ENCODE measurements around the gene TRIM71. TPM values are rescaled to one million over a fixed set of nuclear protein-coding genes. Genes with fewer than 3 reads are reported as not detected.

The TRIM71 gene
- total RNA-seq, 5 donors from 2014 or later (not counting 1 experiment from before 2014, with no cell fraction given), result 0.05 to 0.32 (median 0.29) TPM; not detected in 1

GRCh38 chr3:32871273-32871672, 53.5 kb downstream of the TRIM71 start:
- Mint-ChIP-seq H3K36me3 (no peaks in the 10 kb centered on the region), H3K4me3 (no peak overlapping the region), H3K4me1 (no peaks in the 10 kb centered on the region), H3K9me3 (no peaks in the 10 kb centered on the region), H3K27ac (no peak overlapping the region), H3K27me3 (peaks cover 0 to 3% of the 10 kb centered on the region in 2 donors)
- ChIA-PET CTCF (no interaction called here), POLR2A (interaction anchor here in 1 of 2 donors (0.7 kb wide), 1 partner anchor 64 kb away, joined by 5 read pairs; no protein-coding TSS in a partner anchor)
- WGBS (ENCODE audit: insufficient coverage), result 92% methylated on average over 5 of the region's 7 CpGs
- no peak for ATAC-seq (replicated peaks in 1 of 4)
- no peak for DNase-seq
- no peak overlapping the region for H3K4me3 ChIP-seq (ENCODE audit: control insufficient read depth in 1 of 2, extremely low read depth in 1 of 2, low read length in 1 of 2)
- H3K36me3 ChIP-seq (ENCODE audit: control insufficient read depth in 2 of 2, extremely low read depth in 1 of 2, insufficient read depth in 1 of 2, low read length in 1 of 2), result no peaks in the 10 kb centered on the region
- H3K27me3 ChIP-seq (replicated peaks in 1 of 2; ENCODE audit: control insufficient read depth in 2 of 2, extremely low read depth in 1 of 2, insufficient read depth in 2 of 2, low read length in 1 of 2), result peaks cover 0 to 4% of the 10 kb centered on the region in 2 experiments
- H3K9me3 ChIP-seq, result no peaks in the 10 kb centered on the region
- no peak overlapping the region for H3K27ac ChIP-seq (ENCODE audit: low read length)
- H3K4me1 ChIP-seq (ENCODE audit: control insufficient read depth in 1 of 2, extremely low read depth in 1 of 2, insufficient read depth in 2 of 2, low read length in 2 of 2), result no peaks in the 10 kb centered on the region

GRCh38 chr3:32872487-32873382, 54.9 kb downstream of the TRIM71 start:
- Mint-ChIP-seq H3K36me3 (no peaks in the 10 kb centered on the region), H3K4me3 (no peak overlapping the region), H3K27ac (no peak overlapping the region), H3K4me1 (no peaks in the 10 kb centered on the region), H3K9me3 (no peaks in the 10 kb centered on the region), H3K27me3 (peaks cover 0 to 8% of the 10 kb centered on the region in 2 donors)
- ATAC-seq (replicated peaks in 1 of 4), result no peak
- no peaks in the 10 kb centered on the region for H3K9me3 ChIP-seq
- H3K4me3 ChIP-seq (ENCODE audit: control insufficient read depth in 1 of 2, extremely low read depth in 1 of 2, low read length in 1 of 2), result no peak overlapping the region
- H3K27me3 ChIP-seq (replicated peaks in 1 of 2; ENCODE audit: control insufficient read depth in 2 of 2, extremely low read depth in 1 of 2, insufficient read depth in 2 of 2, low read length in 1 of 2), result peaks cover 0 to 2% of the 10 kb centered on the region in 2 experiments
- no peaks in the 10 kb centered on the region for H3K4me1 ChIP-seq (ENCODE audit: control insufficient read depth in 1 of 2, extremely low read depth in 1 of 2, insufficient read depth in 2 of 2, low read length in 2 of 2)
- WGBS (ENCODE audit: insufficient coverage), result no CpG with 5 or more reads among the region's 6 CpGs
- ChIA-PET POLR2A (interaction anchor here in 1 of 2 donors (0.7 kb wide), 1 partner anchor 8 kb away, joined by 3 read pairs; no protein-coding TSS in a partner anchor), CTCF (interaction anchor here in 1 of 2 donors (0.5 to 0.6 kb wide), 2 partner anchors 201 to 598 kb away, joined by 3 to 4 read pairs; no protein-coding TSS in a partner anchor)
- no peaks in the 10 kb centered on the region for H3K36me3 ChIP-seq (ENCODE audit: control insufficient read depth in 2 of 2, extremely low read depth in 1 of 2, insufficient read depth in 1 of 2, low read length in 1 of 2)
- no peak for DNase-seq
- H3K27ac ChIP-seq (ENCODE audit: low read length), result no peak overlapping the region

- no peak overlapping the region for H3K27ac Mint-ChIP-seq
- CTCF ChIA-PET, result no interaction called here
- POLR2A ChIA-PET, result no interaction called here
Measured at GRCh38 chr3:32873531-32874130, 55.8 kb downstream of the TRIM71 start.

GRCh38 chr3:32876920-32877319, 59.1 kb downstream of the TRIM71 start:
- Histone ChIP-seq H3K4me3 (ENCODE audit: control insufficient read depth in 1 of 2, extremely low read depth in 1 of 2, low read length in 1 of 2) (no peak overlapping the region), H3K27ac (ENCODE audit: low read length) (no peak overlapping the region), H3K4me1 (ENCODE audit: control insufficient read depth in 1 of 2, extremely low read depth in 1 of 2, insufficient read depth in 2 of 2, low read length in 2 of 2) (no peaks in the 10 kb centered on the region), H3K9me3 (no peaks in the 10 kb centered on the region), H3K27me3 (replicated peaks in 1 of 2; ENCODE audit: control insufficient read depth in 2 of 2, extremely low read depth in 1 of 2, insufficient read depth in 2 of 2, low read length in 1 of 2) (peaks cover 0 to 2% of the 10 kb centered on the region in 2 experiments), H3K36me3 (ENCODE audit: control insufficient read depth in 2 of 2, extremely low read depth in 1 of 2, insufficient read depth in 1 of 2, low read length in 1 of 2) (no peaks in the 10 kb centered on the region)
- WGBS (ENCODE audit: insufficient coverage), result 81% methylated on average over 3 of the region's 5 CpGs
- Mint-ChIP-seq H3K9me3 (no peaks in the 10 kb centered on the region), H3K27ac (no peak overlapping the region), H3K27me3 (peaks cover 0 to 11% of the 10 kb centered on the region in 2 donors), H3K4me1 (no peaks in the 10 kb centered on the region), H3K4me3 (no peak overlapping the region), H3K36me3 (no peaks in the 10 kb centered on the region)
- no peak for ATAC-seq (replicated peaks in 1 of 4)
- ChIA-PET POLR2A (no interaction called here), CTCF (no interaction called here)
- no peak for DNase-seq

More at GRCh38 chr3:32873531-32874130, 55.8 kb downstream of the TRIM71 start:
- H3K4me3 Mint-ChIP-seq, result no peak overlapping the region
- Histone ChIP-seq H3K27me3 (replicated peaks in 1 of 2; ENCODE audit: control insufficient read depth in 2 of 2, extremely low read depth in 1 of 2, insufficient read depth in 2 of 2, low read length in 1 of 2) (peaks cover 0 to 2% of the 10 kb centered on the region in 2 experiments), H3K4me1 (ENCODE audit: control insufficient read depth in 1 of 2, extremely low read depth in 1 of 2, insufficient read depth in 2 of 2, low read length in 2 of 2) (no peaks in the 10 kb centered on the region), H3K27ac (ENCODE audit: low read length) (no peak overlapping the region), H3K9me3 (no peaks in the 10 kb centered on the region), H3K4me3 (ENCODE audit: control insufficient read depth in 1 of 2, extremely low read depth in 1 of 2, low read length in 1 of 2) (no peak overlapping the region), H3K36me3 (ENCODE audit: control insufficient read depth in 2 of 2, extremely low read depth in 1 of 2, insufficient read depth in 1 of 2, low read length in 1 of 2) (no peaks in the 10 kb centered on the region)
- ATAC-seq (replicated peaks in 1 of 4) (no peak), DNase-seq (no peak)
- H3K36me3 Mint-ChIP-seq, result no peaks in the 10 kb centered on the region
- H3K9me3 Mint-ChIP-seq, result no peaks in the 10 kb centered on the region
- WGBS (ENCODE audit: insufficient coverage), result 68% methylated on average over 8 of the region's 12 CpGs
- peaks cover 0 to 10% of the 10 kb centered on the region in 2 donors for H3K27me3 Mint-ChIP-seq
- H3K4me1 Mint-ChIP-seq, result no peaks in the 10 kb centered on the region

- no peaks in the 10 kb centered on the region for H3K9me3 ChIP-seq
- no peak overlapping the region for H3K27ac ChIP-seq (ENCODE audit: low read length)
- DNase-seq (no peak), ATAC-seq (replicated peaks in 1 of 4) (no peak)
- Mint-ChIP-seq H3K27me3 (peaks cover 0 to 8% of the 10 kb centered on the region in 2 donors), H3K4me3 (no peak overlapping the region), H3K36me3 (no peaks in the 10 kb centered on the region), H3K9me3 (no peaks in the 10 kb centered on the region), H3K27ac (no peak overlapping the region), H3K4me1 (peaks cover 2 to 3% (median 2%) of the 10 kb centered on the region in 3 donors)
- WGBS (ENCODE audit: insufficient coverage), result 100% methylated on average over 1 of the region's 2 CpGs
- CTCF ChIA-PET, result no interaction called here
- POLR2A ChIA-PET, result interaction anchor here in 1 of 2 donors (0.6 kb wide), 1 partner anchor 404 kb away, joined by 3 read pairs; no protein-coding TSS in a partner anchor
- H3K4me1 ChIP-seq (ENCODE audit: control insufficient read depth in 1 of 2, extremely low read depth in 1 of 2, insufficient read depth in 2 of 2, low read length in 2 of 2), result no peaks in the 10 kb centered on the region
- no peak overlapping the region for H3K4me3 ChIP-seq (ENCODE audit: control insufficient read depth in 1 of 2, extremely low read depth in 1 of 2, low read length in 1 of 2)
- no peaks in the 10 kb centered on the region for H3K36me3 ChIP-seq (ENCODE audit: control insufficient read depth in 2 of 2, extremely low read depth in 1 of 2, insufficient read depth in 1 of 2, low read length in 1 of 2)
- peaks cover 0 to 2% of the 10 kb centered on the region in 2 experiments for H3K27me3 ChIP-seq (replicated peaks in 1 of 2; ENCODE audit: control insufficient read depth in 2 of 2, extremely low read depth in 1 of 2, insufficient read depth in 2 of 2, low read length in 1 of 2)
Measured at GRCh38 chr3:32877598-32877997, 59.8 kb downstream of the TRIM71 start.

- Histone ChIP-seq H3K4me1 (ENCODE audit: control insufficient read depth in 1 of 2, extremely low read depth in 1 of 2, insufficient read depth in 2 of 2, low read length in 2 of 2) (peaks cover 0 to 6% of the 10 kb centered on the region in 2 experiments), H3K9me3 (no peaks in the 10 kb centered on the region), H3K36me3 (ENCODE audit: control insufficient read depth in 2 of 2, extremely low read depth in 1 of 2, insufficient read depth in 1 of 2, low read length in 1 of 2) (no peaks in the 10 kb centered on the region), H3K4me3 (ENCODE audit: control insufficient read depth in 1 of 2, extremely low read depth in 1 of 2, low read length in 1 of 2) (no peak overlapping the region), H3K27ac (ENCODE audit: low read length) (no peak overlapping the region), H3K27me3 (replicated peaks in 1 of 2; ENCODE audit: control insufficient read depth in 2 of 2, extremely low read depth in 1 of 2, insufficient read depth in 2 of 2, low read length in 1 of 2) (no peaks in the 10 kb centered on the region)
- no peak overlapping the region for H3K4me3 Mint-ChIP-seq
- WGBS (ENCODE audit: insufficient coverage), result no CpG with 5 or more reads among the region's 1 CpG
- no peak for ATAC-seq (replicated peaks in 1 of 4)
- H3K27ac Mint-ChIP-seq, result no peak overlapping the region
- no peaks in the 10 kb centered on the region for H3K9me3 Mint-ChIP-seq
- POLR2A ChIA-PET, result no interaction called here
- H3K36me3 Mint-ChIP-seq, result no peaks in the 10 kb centered on the region
- CTCF ChIA-PET, result interaction anchor here (0.5 to 0.7 kb wide), 2 partner anchors 22 to 28 kb away, joined by 3 read pairs; no protein-coding TSS in a partner anchor
- peaks cover 0 to 7% of the 10 kb centered on the region in 2 donors for H3K27me3 Mint-ChIP-seq
- DNase-seq, result no peak
- peaks cover 10 to 13% (median 11%) of the 10 kb centered on the region in 3 donors for H3K4me1 Mint-ChIP-seq
Measured at GRCh38 chr3:32880225-32880624, 62.4 kb downstream of the TRIM71 start.

Data from T-cell (primary cell).